HL-60 (cell line): Measurements from ENCODE around the gene PHC2.
A peak's percentile ranks its signal among the peaks of the same experiment; 100 is the strongest.

ENCODE experiments used
- DNase-seq, 2 experiments: peaks; one replicate each; pipeline ENCODE4 v3.0.0-alpha.2; 2010 to 2020; ENCODE audit warnings: low read depth in 1 of 2, low spot score in 1 of 2
- H3K27ac ChIP-seq: fragments of 250-450 bp; sonication (Bioruptor Pico); replicated peaks from 2 replicates; pipeline ENCODE4 v1.5.1; 2020; ENCODE audit warnings: mild to moderate bottlenecking, moderate library complexity
- H3K27me3 ChIP-seq: fragments of 250-450 bp; sonication (Bioruptor Pico); 2 replicates; pipeline ENCODE4 v1.5.1; 2021; ENCODE audit warnings: mild to moderate bottlenecking, moderate library complexity; ENCODE audit not compliant: insufficient read depth, poor library complexity, severe bottlenecking
- H3K4me3 ChIP-seq: replicated peaks from 2 replicates; pipeline ENCODE4 v1.5.1; 2011; ENCODE audit warnings: mild to moderate bottlenecking, control low read depth, low read length; ENCODE audit not compliant: insufficient read depth
- GABPA ChIP-seq: IDR thresholded peaks from 2 replicates; pipeline ENCODE4 v1.6.1; 2012; ENCODE audit warnings: low read depth
- POLR2AphosphoS5 ChIP-seq: IDR thresholded peaks from 2 replicates; pipeline ENCODE4 v1.6.1; 2012; ENCODE audit warnings: low read depth
- REST ChIP-seq: IDR thresholded peaks from 2 replicates; pipeline ENCODE4 v1.6.1; 2012; ENCODE audit warnings: low read depth; ENCODE audit not compliant: insufficient replicate concordance
- SPI1 ChIP-seq: IDR thresholded peaks from 2 replicates; pipeline ENCODE4 v1.6.1; 2012; ENCODE audit warnings: low read depth, mild to moderate bottlenecking, borderline replicate concordance
- TF ChIP-seq, protein P1 (sequence below): IDR thresholded peaks from one replicate; pipeline ENCODE4 v1.5.1; 2011; ENCODE audit warnings: low read length, control low read depth, inconsistent platforms; ENCODE audit not compliant: insufficient read depth

PHC2 gene

GRCh38 chr1:33438364-33439160, 7.7 kb upstream of the PHC2 start:
- DNase-seq, result no peak
- no peak overlapping the region for H3K27ac ChIP-seq
- H3K4me3 ChIP-seq, result no peak overlapping the region
- no peaks in the 10 kb centered on the region for H3K27me3 ChIP-seq
- peak; percentile 70 for TF ChIP-seq SPI1
- TF ChIP-seq, protein P1, sequence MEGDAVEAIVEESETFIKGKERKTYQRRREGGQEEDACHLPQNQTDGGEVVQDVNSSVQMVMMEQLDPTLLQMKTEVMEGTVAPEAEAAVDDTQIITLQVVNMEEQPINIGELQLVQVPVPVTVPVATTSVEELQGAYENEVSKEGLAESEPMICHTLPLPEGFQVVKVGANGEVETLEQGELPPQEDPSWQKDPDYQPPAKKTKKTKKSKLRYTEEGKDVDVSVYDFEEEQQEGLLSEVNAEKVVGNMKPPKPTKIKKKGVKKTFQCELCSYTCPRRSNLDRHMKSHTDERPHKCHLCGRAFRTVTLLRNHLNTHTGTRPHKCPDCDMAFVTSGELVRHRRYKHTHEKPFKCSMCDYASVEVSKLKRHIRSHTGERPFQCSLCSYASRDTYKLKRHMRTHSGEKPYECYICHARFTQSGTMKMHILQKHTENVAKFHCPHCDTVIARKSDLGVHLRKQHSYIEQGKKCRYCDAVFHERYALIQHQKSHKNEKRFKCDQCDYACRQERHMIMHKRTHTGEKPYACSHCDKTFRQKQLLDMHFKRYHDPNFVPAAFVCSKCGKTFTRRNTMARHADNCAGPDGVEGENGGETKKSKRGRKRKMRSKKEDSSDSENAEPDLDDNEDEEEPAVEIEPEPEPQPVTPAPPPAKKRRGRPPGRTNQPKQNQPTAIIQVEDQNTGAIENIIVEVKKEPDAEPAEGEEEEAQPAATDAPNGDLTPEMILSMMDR, result no peak

- TF ChIP-seq POLR2AphosphoS5 (no peak), GABPA (no peak), REST (no peak), SPI1 (no peak)
- TF ChIP-seq, protein P1, result no peak
- Histone ChIP-seq H3K4me3 (no peak overlapping the region), H3K27me3 (no peaks in the 10 kb centered on the region), H3K27ac (no peak overlapping the region)
- DNase-seq, result no peak
Observed at GRCh38 chr1:33436557-33437285, 5.8 kb upstream of the PHC2 start.

- TF ChIP-seq POLR2AphosphoS5, result no peak
- no peak for TF ChIP-seq SPI1
- TF ChIP-seq, protein P1, result no peak
- TF ChIP-seq GABPA, result no peak
- Histone ChIP-seq H3K27ac (no peak overlapping the region), H3K27me3 (no peaks in the 10 kb centered on the region), H3K4me3 (no peak overlapping the region)
- no peak for DNase-seq
Observed at GRCh38 chr1:33435096-33435820, 4.4 kb upstream of the PHC2 start.

GRCh38 chr1:33434363-33434750, 3.5 kb upstream of the PHC2 start:
- Histone ChIP-seq H3K27me3 (no peaks in the 10 kb centered on the region), H3K4me3 (no peak overlapping the region), H3K27ac (no peak overlapping the region)
- no peak for TF ChIP-seq POLR2AphosphoS5
- no peak for TF ChIP-seq REST
- TF ChIP-seq, protein P1, result no peak
- TF ChIP-seq SPI1, result no peak
- no peak for TF ChIP-seq GABPA
- DNase-seq, result no peak
